ENCODE measurements around the gene C1QTNF5.

The C1QTNF5 gene

DNA sequence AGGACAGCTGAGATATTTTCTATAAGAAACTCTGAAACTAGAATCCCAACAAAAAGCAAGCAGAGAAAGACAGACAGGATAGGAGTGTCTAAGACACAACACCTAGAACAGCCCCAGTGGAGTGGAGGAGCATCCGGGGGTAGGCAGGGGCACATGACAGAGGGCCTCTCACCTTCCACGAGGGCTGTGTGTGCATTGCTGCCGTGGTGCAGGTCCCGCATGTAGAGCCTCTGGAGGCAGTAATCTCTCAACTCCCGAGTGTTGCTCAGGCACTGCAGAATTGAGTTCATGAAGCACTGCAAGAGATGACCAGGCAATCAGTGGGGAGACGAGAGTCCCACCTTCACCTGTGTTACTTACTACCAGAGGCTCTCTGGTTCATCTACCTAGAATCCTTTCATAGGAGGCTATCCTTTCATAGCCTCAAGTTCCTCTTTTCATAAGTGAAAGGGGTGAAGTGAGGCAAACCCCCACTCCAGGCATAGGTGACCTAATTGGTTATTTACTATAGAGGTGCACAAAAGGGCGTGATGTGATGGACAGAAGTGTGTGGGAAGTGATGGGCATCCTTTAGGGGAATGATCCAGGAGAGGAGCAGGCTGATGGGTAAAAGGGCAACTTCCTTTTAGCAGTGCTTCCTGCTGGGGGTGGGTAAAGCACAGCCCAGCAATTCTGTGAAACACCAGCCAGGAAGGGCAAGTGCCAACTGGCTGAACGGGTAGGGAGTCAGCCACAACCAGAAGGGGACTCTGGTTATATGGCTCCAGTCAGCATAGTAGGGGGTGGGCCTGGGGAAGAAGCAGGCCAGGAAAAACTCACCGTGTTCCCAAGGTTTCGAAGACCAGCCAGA, 18.9 kb upstream of the C1QTNF5 start:
- no peak for DNase-seq (ENCODE audit: low spot score)

DNA sequence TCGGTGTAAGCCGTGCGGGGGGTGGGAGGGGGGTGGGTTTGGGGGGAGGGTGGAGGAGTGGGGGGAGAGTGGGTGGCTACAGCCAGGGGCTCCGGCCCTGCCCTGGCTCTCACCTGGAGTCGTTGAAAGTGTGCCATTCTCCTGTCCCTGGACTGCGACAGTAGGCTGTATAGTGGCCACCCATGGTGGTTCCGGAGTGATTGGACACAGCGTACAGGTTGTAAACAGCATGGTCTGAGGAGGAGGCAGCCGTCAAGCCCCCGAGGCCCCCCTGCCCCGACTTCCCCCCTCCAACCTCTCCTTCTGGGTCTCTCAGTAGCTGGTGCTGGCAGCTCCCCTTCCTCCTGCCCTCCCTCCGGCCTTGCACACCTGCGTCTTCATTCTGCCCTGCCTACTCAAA, 16.4 kb upstream of the C1QTNF5 start:
- DNase-seq (ENCODE audit: low spot score) = no peak

DNA sequence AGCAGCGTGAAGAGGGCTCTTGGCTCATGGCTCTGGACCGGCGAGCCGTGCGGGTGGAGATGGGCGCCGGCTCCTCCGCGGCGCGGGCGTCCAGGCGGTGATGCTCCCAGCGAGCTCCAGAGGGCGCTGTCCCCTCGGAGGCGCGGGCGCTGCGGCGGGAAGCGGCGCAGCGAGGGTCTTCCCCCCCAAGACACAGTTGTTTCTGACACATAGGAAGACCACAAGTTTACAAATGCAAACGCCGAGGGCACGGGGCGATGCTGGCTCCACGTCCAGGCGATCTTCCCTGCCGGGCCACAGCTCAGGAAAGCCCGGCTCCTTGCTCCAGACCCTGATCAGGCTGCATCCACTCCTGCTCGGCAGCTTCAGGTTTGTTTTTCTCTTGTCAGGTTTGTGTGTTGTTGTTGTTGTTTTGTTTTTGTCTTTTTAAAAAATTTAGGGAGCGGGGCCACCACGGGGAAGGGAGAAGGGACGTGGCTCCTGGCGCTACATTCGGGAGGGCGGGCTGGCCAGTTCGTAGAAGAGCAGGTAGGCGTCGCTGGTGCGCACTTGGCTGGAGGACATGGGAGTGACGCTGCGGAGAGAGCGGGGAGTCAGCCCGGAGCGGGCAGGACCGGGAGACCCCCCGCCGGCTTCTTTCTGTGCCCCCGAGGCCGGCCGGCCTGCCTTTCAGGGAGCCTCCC, 15.8 kb upstream of the C1QTNF5 start:
- DNase-seq (ENCODE audit: low spot score) = peak; percentile 68

DNA sequence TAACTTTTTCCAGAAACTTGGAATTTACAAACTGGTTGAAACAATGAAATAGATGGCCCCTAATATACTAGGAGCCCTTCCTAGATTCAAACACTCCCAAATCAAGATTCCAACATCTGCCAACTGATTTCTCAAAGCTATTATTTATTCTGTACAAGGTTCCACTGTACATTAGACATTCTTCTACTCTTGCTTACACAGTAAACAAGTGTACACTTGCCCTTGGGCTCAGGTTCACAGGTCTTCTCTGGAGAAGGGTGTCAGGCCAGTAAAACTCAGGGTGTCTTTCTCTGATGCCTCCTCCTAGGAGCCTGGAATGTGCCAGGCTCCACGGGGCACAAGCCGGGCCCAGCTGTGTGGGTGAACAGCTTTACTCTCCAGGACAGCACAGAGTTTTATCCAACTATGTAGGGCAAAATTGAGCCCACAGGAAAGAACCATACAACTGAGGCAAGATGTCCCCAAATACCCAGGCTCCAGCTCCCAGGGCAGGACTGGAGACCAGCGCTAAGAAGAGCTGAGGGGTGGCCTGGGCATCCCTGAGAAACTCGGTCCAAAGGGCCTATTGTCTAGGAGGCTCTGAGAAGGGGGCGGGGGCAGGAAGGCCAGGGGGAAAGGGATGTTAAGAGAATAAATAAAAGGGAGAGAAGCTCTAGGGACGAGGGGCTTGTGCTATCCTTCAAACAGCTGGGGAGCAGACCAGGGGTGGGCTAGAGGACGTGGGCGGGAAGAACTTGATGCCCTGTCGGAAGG, 14.6 kb upstream of the C1QTNF5 start:
- no peak for DNase-seq (ENCODE audit: low spot score)

DNA sequence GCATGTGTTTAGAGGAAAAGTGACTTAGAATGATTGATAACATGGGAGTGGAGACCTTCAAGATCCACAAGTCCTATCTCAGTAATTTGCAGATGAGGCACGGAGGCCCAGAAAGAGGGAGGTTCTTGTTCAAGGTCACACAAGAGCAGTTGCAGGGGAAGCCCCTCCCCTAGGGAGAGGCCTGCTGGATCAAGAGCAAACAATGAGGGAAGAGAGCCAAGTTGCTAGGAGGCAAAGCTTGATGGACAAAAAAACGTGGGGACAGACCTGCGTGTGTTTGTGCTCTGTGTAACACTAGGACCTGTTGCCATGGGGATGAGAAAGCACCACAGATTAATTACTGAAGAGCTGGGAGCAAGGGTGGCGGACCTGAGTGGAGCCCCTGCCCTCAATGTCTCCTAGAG, 12.2 kb upstream of the C1QTNF5 start:
- DNase-seq (ENCODE audit: low spot score) = no peak

DNA sequence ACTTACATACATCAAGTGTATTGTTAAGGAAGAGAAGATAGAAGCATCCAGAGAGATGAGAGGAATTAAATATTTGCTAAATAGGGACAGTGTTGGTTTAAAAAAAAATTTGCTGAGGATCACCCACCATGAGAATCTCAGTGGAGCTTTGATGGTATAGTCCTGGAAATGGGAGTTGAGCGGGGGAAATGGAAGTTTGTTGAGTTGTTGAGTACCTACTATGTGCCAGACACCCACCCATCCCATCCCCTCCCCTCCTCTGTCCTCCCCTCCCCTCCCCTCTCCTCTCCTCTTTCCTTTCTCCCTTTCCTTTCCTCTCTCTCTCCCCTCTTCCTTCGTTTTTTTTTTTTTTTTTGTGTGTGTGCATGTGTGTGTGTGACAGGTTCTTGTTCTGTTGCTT, 10.5 kb upstream of the C1QTNF5 start:
- DNase-seq (ENCODE audit: low spot score) = no peak

DNA sequence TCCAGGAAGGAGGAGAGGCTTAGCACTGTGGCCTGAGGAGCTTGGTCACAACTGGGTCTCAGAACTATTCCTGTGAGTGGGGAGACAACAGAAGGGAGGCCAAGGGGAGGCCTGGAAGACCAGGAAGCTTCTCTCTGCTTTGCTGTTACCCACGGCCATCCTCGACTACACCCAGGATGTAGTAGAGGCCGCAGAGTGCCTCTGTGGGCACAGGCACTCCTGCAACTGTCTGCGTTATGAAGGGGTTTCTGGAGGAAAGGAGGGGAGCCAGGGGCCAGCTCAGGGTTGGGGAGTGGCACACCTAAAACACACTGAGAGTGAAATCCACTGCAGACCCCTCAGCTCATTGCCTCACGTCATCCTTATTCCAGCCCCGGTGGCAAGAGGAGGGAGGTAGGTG, 9.6 kb upstream of the C1QTNF5 start:
- DNase-seq (ENCODE audit: low spot score) = no peak

DNA sequence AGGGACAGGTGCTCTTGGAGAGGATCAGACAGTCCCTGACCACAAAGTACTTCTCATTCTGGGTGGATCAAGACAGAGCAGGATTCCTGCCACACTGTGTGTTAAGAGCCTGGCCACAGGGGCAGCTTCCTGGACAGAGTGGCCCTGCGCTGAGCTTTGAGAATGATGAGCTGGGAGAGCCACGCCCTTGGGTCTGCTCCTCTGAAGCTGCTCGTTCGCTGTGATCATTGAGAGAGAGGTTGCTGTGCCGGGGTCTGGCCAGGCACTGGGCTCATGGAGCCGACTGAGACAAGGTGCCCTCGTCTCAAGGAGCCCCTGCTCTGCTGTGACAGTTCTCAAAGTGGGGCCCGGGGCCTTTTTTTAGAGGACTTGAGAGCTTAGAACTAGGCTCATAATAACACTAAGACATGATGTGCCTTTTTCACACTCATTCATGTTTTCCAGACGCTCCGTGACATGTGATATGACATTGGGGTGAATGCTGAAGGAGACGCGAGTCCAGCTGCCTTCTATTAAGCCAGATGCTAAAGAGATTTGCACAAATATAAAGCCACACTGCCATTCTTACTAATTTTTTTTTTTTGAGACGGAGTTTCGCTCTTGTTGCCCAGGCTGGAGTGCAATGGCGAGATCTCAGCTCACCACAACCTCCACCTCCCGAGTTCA, 7.4 kb upstream of the C1QTNF5 start:
- no peak for DNase-seq (ENCODE audit: low spot score)

DNA sequence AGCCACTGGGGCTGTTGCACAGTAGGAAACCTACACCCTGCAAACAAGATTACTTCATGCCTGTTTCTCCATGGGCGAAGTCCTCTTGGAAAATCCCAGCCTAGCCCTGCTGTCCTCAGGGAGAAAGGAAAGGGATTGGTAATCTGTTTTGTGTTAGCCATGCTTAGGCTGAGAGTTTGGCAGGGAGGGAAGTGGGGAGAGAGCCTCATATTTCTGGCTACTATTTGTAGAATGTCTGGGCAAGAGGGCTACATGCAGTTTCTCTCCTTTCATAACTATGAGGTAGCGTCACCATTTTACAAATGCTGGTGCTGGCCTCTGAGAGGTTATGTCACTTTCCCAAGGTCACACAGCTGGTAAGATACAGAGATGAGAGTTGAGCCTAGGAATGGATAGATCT, 6.6 kb upstream of the C1QTNF5 start:
- no peak for DNase-seq (ENCODE audit: low spot score)

DNA sequence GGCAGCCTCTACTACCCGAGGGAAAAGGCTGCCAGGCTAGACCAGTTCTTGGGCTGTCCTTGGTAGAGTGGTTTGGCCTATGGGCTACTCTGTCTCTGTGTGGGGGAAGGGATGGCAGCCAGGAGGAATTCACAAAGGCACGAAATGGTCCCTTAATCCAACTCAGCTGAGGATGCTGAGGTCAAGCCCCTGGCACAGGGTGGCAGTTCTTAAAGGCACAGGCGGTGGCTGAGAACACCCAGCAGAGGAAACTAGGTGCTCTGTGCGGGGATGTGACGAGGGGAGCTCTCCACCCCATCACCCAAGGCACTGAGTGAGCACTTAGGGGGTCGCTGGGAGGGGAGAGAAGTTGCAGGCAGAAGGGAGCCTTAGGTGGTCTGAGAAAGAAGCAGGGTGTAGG, 5.9 kb upstream of the C1QTNF5 start, which contains the start of gene MFRP:
TSS of gene MFRP (minus strand) at position 101 of the 400 bp plus-strand sequence. CDS start 192 bp downstream, outside the sequence.
- no peak for DNase-seq (ENCODE audit: low spot score)

DNA sequence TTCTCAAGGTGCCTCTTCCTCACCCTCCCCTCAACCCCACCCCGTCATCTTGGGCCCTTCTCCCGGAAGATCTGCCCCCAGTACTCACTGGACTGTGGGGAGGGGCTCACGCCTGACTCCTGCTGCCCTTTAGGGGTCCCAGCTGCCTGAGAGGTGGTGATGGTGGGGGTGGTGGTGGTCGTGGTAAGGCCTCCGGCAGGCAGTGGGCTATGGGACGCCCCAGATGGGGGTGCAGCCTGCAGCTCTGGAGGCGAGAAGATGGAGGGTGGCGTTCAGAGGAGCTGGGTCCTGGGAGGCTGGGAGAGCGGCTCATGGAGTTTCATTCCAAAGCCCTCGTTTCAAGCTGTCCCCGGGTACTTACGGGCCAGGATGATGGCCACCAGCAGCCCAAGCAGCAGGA, 5.0 kb upstream of the C1QTNF5 start:
- no peak for DNase-seq (ENCODE audit: low spot score)

DNA sequence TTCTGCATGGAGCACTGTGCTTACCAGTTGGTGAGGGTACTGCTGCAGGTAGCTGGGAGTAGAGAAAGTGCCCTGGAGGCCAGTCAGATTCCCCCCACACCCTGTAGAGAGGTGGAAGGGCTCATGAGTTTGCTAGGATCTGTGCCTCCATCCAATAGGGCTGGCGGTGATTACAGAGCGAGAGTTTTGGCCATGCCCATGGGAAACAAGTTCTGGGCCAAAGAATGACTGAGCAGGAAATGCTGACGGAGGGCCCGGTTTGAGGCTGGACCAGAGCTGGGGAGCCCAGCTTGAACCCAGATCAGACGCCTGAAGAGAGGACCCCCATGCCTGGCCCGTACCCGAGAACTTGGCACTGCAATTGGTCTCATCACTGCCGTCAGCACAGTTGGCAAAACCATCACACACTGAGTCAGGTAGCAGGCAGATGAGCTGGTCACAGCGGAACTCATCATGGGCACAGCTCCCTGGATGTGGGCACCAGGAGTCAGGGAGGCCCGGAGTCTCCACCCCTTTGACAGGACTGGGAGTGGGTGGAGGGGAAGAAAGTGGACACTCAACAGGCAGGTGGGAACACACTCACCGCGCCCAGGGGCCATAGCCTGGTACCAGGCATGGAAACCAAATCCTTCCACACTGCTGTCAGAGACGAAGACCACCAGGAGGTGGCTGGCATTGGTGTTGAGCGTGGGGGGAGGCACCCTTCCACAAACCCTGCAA, 3.8 kb upstream of the C1QTNF5 start:
- no peak for DNase-seq (ENCODE audit: low spot score)

DNA sequence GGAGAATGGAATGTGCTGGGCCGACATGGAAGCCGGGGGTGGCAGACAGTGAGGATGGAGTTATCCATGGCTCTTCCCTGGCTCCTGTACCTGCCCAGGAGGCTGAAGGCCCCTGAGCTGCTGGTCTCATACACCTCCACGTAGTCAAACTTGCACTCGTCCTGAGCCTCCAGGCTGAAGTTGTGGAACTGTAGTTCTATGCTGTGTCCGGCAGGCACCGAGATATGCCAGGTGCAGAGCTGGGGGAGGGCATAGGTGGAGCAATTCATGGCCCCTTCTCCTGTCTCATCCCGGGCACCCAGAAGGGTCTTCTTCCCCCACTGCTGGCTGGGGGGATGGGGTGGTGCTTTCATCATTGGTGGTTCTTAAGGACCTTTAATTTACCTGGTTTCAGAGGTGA, 3.0 kb upstream of the C1QTNF5 start:
- DNase-seq (ENCODE audit: low spot score) = no peak

DNA sequence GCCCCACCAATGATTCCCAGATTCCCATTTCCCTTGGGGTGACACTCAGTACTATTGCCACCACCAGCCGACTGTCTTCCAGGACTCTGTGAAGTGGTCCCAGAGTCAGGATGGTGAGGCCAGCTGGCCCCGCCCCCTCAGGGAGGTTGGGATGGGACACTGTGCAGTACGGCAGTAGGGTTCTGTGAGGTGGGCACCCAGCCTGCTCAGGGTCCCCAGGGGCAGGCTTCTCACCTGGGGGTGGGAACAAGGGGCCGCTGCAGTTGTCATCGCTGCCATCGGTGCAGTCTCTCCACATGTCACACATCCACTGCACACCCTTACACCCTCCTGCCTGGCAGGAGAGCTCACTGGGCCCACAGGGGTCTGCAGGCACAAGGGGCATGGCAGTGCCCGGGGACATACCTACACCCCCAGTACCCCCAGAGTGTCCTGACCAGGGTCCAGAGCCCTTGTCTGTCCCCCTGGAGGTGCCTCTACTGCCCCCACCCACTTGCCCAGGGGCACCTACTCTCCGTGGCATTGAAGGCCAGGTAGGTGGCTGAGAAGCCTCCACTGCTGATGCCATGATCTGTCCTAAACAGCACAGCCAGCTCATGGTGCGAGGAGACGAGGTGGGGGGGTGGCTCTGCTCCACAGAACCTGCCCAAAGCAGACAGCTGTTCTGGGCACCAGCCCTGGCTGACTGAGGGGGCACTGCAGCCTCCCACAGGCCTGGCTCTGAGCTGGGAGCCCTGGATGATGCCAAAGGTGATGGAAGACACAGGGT, 1.9 kb upstream of the C1QTNF5 start:
- DNase-seq (ENCODE audit: low spot score) = no peak

DNA sequence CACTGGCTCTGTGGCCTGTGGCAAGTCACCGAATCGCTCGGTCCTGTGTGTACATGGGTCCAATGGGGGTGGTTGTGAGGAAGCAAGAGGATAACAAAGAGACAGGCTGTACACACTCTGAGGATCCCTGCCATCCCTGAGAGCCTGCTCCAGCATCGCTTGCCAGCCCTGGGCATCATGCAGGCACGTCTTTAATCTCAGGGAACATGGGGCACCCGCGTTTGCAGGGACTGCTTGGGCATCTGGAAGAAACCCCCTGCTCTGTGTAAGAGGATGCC, 1.3 kb upstream of the C1QTNF5 start:
- no peak for DNase-seq (ENCODE audit: low spot score)

DNA sequence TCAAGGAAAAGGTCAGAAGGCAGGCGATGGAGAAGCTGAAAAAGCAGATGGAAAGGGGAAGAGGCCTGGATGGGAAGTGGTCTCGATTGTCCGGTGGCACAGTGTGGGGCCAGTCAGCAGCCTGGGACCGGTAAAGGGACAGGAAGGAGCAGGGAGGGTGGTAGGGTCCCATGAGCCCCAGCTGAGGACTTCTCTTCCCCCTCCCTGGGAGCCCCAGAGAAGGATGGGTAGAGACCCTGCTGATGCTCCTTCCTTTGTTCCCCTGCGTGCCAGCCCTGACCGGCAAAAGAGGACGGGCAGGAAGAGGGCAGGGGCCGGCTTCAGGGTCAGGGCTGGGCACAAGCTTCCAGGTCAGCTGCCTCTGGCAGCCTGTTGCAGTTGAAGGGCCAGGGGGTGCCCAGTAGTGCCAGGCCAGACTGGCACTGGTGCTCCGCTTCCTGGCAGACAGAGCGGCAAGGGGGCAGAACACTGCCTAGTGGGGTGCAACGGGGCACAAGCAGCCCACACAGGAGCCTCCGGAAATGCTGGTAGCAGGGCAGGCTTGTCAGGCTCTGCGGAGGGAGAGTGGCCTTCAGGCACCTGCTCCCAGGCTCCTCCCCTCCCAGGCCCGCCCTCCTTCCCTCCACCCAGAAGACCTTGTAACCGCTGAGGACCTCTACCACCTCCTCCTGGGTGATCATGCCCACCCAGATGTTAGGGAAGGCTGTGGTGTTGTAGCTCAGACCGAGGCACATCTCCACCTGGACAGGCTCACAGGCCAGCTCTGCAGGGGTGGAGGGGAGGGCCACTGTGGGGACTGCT, 739 bp upstream of the C1QTNF5 start:
- no peak for DNase-seq (ENCODE audit: low spot score)

DNA sequence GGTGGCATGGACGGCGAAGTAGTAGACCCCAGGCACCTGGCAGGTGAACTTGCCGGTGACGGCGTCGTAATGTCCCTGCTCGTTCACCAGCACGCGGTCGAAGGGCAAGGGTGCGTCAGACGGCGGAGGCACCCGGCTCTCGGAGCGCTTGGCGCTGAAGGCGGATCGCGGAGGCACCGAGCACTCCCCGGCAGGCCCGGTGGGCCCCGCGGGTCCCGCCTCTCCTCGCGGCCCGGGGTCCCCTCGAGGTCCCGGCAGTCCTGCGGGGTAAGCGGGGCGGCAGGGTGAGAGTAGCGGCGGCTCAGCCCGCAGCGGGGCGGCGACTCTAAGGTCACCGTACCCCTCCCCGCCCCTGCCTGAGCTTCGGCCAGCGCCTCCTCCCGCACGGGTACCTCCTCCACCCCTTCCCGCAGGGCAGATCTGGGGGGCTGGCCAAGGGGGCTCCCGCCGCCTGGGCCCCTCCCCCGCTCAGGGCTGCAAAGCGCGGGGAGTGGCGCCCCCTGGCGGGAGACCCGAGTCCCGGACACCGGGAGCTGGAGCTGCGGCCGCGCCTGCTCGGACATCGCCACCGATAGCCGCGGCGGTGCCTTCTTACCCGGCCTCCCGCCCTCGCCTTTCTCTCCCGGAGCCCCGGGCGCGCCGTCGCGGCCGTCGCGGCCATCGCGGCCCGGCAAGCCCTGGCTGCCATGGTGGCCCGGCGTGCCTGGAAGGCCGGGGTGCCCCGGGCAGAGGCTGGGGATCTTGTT, 921 bp downstream of the C1QTNF5 start:
- DNase-seq (ENCODE audit: low spot score) = peak; percentile 32

DNA sequence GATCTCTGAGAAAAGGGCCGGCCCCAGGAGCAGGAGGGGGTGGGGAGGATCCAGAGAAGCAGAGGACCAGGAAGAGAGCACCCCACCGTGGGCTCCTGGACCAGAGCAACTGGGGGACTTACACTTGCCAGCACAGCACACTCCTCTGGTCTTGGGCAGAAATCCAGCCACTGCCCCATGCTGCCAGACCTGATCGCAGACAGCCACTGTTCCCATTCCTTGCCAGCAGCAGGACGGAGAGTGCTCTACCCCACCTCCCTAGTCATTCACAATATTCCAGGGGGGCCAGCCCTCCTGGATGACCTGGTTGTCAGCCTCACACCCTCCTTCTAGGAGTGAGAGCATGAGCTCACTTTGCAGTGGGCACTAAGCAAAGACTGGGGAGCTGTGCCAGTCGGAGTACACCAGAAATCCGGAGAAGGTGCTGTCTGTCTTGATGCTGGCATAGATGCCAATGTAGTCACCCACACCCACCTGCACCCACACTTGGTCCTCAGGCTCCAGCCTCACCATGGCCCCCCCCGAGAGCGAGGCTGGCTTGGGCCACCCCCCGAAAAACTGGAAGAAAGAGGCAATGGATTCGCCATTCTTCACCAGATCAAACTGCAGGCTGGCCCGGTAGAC, 1.6 kb downstream of the C1QTNF5 start:
- DNase-seq (ENCODE audit: low spot score) = no peak

DNA sequence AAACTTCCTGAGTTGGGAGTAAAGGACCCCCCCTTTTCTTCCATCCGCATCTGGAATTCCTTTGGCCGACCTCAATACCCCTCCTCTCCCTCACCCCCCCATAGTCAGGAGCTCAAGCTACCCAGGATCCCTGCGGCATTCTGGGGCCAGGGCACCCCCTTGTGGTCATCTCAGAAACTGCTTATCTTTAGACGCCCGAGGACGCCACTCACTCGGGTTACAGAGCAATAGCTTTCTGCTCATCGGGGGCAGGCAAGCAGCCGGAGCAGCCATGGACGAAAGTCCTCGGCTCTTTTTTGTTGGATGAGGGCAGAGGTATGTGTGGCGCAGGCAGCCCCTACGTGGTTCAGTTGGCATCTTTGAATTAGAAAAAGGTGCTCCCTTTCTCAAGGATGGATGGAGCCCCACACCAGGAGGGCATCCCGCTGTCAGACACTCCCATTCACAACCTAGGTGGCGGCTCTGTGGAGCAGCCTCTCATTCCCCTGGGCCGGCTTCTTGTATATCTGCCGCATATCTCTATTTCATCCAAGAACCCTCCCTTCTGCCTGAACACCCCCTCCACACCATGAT, 2.3 kb downstream of the C1QTNF5 start:
- DNase-seq (ENCODE audit: low spot score) = peak; percentile 73
